ENCODE data around the gene COMMD6.

Gene COMMD6

DNA sequence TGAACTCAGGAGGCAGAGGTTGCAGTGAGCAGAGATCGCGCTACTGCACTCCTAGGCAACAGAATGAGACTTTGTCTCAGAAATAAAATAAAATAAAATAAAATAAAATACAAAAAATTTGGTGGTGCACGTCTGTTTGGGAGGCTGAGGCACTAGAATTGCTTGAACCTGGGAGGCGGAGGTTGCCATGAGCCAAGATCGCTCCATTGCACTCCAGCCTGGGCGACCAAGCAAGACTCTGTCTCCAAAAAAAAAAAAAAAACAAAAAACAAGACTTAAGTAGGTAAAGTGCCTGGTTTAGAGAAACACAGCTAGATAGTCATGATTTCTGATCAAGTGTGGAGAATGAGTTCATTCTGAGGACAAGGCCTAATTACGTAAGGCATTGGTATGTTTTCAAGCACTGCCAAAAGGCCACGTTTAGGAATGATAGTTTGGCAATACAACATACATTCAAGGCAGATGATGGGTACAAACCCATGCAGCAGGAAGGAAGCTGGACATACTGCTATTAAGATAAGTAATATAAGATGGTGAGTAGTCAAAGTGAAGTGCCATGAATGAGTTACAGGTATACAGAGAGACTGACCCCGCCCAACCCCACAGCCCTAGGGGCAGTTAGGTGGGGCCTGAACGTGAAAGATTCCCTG, 7.2 kb upstream of the COMMD6 start:
- ATAC-seq, result no peak
- TF ChIP-seq GLIS3 (CRISPR knock-in tag; IDR thresholded peaks at IDR 0.05) (no peak), ARNTL (CRISPR knock-in tag; IDR thresholded peaks at IDR 0.05; ENCODE audit: borderline replicate concordance, low read depth) (no peak), ESRRG (CRISPR knock-in tag; IDR thresholded peaks at IDR 0.05) (no peak), POU6F1 (CRISPR knock-in tag; IDR thresholded peaks at IDR 0.05; ENCODE audit: borderline replicate concordance, low read depth) (no peak), TOX (CRISPR knock-in tag; IDR thresholded peaks at IDR 0.05; ENCODE audit: borderline replicate concordance) (no peak), ZFP30 (CRISPR knock-in tag; IDR thresholded peaks at IDR 0.05) (no peak), OSR1 (CRISPR knock-in tag; IDR thresholded peaks at IDR 0.05) (no peak), PPARA (CRISPR knock-in tag; IDR thresholded peaks at IDR 0.05; ENCODE audit: borderline replicate concordance) (no peak), RARB (CRISPR knock-in tag; IDR thresholded peaks at IDR 0.05) (no peak), PATZ1 (CRISPR knock-in tag; IDR thresholded peaks at IDR 0.05; ENCODE audit: borderline replicate concordance) (no peak), ZC3H10 (CRISPR knock-in tag; IDR thresholded peaks at IDR 0.05) (no peak), CSRNP3 (CRISPR knock-in tag; IDR thresholded peaks at IDR 0.05) (no peak), ZNF565 (CRISPR knock-in tag; conservative IDR thresholded peaks at IDR 0.05; ENCODE audit: low read depth) (no peak), TCF4 (CRISPR knock-in tag; IDR thresholded peaks at IDR 0.05; ENCODE audit: borderline replicate concordance) (no peak)
- TF ChIP-seq, protein P1, sequence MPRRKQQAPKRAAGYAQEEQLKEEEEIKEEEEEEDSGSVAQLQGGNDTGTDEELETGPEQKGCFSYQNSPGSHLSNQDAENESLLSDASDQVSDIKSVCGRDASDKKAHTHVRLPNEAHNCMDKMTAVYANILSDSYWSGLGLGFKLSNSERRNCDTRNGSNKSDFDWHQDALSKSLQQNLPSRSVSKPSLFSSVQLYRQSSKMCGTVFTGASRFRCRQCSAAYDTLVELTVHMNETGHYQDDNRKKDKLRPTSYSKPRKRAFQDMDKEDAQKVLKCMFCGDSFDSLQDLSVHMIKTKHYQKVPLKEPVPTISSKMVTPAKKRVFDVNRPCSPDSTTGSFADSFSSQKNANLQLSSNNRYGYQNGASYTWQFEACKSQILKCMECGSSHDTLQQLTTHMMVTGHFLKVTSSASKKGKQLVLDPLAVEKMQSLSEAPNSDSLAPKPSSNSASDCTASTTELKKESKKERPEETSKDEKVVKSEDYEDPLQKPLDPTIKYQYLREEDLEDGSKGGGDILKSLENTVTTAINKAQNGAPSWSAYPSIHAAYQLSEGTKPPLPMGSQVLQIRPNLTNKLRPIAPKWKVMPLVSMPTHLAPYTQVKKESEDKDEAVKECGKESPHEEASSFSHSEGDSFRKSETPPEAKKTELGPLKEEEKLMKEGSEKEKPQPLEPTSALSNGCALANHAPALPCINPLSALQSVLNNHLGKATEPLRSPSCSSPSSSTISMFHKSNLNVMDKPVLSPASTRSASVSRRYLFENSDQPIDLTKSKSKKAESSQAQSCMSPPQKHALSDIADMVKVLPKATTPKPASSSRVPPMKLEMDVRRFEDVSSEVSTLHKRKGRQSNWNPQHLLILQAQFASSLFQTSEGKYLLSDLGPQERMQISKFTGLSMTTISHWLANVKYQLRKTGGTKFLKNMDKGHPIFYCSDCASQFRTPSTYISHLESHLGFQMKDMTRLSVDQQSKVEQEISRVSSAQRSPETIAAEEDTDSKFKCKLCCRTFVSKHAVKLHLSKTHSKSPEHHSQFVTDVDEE (CRISPR knock-in tag; IDR thresholded peaks at IDR 0.05), result no peak

- ATAC-seq, result no peak
- TF ChIP-seq, protein P1 (CRISPR knock-in tag; IDR thresholded peaks at IDR 0.05), result no peak
- no peak for TF ChIP-seq GLIS3 (CRISPR knock-in tag; IDR thresholded peaks at IDR 0.05)
- TF ChIP-seq SNAI2 (CRISPR knock-in tag; IDR thresholded peaks at IDR 0.05), result no peak
- TF ChIP-seq TOX (CRISPR knock-in tag; IDR thresholded peaks at IDR 0.05; ENCODE audit: borderline replicate concordance), result no peak
- no peak for TF ChIP-seq OSR1 (CRISPR knock-in tag; IDR thresholded peaks at IDR 0.05)
- TF ChIP-seq, protein P2, sequence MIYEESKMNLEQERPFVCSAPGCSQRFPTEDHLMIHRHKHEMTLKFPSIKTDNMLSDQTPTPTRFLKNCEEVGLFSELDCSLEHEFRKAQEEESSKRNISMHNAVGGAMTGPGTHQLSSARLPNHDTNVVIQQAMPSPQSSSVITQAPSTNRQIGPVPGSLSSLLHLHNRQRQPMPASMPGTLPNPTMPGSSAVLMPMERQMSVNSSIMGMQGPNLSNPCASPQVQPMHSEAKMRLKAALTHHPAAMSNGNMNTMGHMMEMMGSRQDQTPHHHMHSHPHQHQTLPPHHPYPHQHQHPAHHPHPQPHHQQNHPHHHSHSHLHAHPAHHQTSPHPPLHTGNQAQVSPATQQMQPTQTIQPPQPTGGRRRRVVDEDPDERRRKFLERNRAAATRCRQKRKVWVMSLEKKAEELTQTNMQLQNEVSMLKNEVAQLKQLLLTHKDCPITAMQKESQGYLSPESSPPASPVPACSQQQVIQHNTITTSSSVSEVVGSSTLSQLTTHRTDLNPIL (CRISPR knock-in tag; IDR thresholded peaks at IDR 0.05; ENCODE audit: low read depth), result no peak
Measured at GRCh38 chr13:75541961-75542360, 4.3 kb upstream of the COMMD6 start.

Measured in SK-N-SH treated with all-trans-retinoic acid at 6 μM for 48 hours (cell line).